ENCODE results near the gene LAMP2. TPM values are rescaled to one million over a fixed set of nuclear protein-coding genes. Genes with fewer than 3 reads are reported as not detected.

Gene LAMP2
- total and polyA plus RNA-seq, 4 donors, result 35.8 to 101 (median 56.3) TPM

DNA sequence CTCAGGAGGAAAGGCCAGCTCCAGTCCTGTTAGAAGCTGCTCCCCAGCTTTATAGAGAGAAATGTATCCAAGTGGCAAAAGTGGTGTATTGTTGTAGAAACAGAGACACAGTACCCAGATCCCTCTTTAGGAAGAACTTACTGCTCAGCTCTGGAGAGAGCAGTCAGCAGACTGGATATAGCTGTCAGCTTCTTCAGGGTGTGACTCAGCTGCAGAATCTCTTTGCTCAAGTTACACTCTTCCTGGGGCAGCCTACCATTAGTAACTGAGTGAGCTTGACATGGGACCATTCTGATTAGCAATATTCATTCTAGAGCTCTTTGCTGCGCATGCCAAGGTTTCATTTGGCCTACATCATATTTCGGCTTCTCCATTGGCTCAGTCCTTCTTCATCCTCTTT is 66.7 kb downstream of the LAMP2 start:
- WGBS, 2 donors, result 90 to 95% methylated on average over 2 of the region's 2 CpGs
- Histone ChIP-seq H3K36me3 (ENCODE audit: control insufficient read depth in 1 of 2, insufficient read depth in 2 of 2, low read length in 1 of 2) (no peaks in the 10 kb centered on the region), H3K9me3 (ENCODE audit: control insufficient read depth, low read length) (peaks cover 1% of the 10 kb centered on the region), H3K27ac (ENCODE audit: low read depth in 1 of 2, low read length in 2 of 2) (no peak overlapping the region), H3K4me1 (ENCODE audit: control insufficient read depth in 1 of 2, insufficient read depth in 2 of 2, low read length in 2 of 2) (no peaks in the 10 kb centered on the region), H3K4me3 (ENCODE audit: low read length in 2 of 2) (no peak overlapping the region), H3K27me3 (ENCODE audit: control insufficient read depth in 1 of 2, insufficient read depth in 2 of 2, low read length in 1 of 2) (no peaks in the 10 kb centered on the region)
- DNase-seq, result no peak
- ATAC-seq (ENCODE audit: low FRiP score), result no peak
- intact Hi-C loops (cut with DNase I), result no loop called here

- Histone ChIP-seq H3K27ac (ENCODE audit: low read depth in 1 of 2, low read length in 2 of 2) (no peak overlapping the region), H3K4me1 (ENCODE audit: control insufficient read depth in 1 of 2, insufficient read depth in 2 of 2, low read length in 2 of 2) (no peaks in the 10 kb centered on the region), H3K27me3 (ENCODE audit: control insufficient read depth in 1 of 2, insufficient read depth in 2 of 2, low read length in 1 of 2) (no peaks in the 10 kb centered on the region), H3K36me3 (ENCODE audit: control insufficient read depth in 1 of 2, insufficient read depth in 2 of 2, low read length in 1 of 2) (no peaks in the 10 kb centered on the region), H3K9me3 (ENCODE audit: control insufficient read depth, low read length) (no peaks in the 10 kb centered on the region), H3K4me3 (ENCODE audit: low read length in 2 of 2) (no peak overlapping the region)
- intact Hi-C loops (cut with DNase I), result no loop called here
- no peak for DNase-seq
- no peak for ATAC-seq (ENCODE audit: low FRiP score)
These were observed 67.8 kb downstream of the LAMP2 start for GRCh38 chrX:120401301-120401700.

DNA sequence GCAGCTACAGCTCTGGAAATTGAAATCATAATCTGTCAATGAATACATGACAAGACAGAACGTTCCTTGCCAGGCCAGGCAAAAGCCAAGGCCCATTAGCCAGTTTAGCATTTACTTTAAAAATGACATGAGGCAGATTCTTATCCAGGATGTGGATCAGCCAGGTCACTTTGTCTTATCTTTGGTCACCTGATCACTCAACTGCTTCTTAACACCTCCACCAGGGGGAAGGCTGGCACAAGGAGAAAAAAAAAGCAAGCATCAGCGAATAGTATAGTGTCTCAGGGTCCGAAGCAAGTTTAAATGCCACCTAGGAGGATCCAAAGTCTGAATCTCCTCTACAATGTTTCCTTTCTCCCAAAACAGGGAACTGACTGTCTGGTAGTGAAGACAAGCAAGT is 88.4 kb downstream of the LAMP2 start:
- intact Hi-C loops (cut with DNase I), result no loop called here
- WGBS, 2 donors, result 38 to 39% methylated on average over 3 of the region's 3 CpGs
- no peak for DNase-seq

DNA sequence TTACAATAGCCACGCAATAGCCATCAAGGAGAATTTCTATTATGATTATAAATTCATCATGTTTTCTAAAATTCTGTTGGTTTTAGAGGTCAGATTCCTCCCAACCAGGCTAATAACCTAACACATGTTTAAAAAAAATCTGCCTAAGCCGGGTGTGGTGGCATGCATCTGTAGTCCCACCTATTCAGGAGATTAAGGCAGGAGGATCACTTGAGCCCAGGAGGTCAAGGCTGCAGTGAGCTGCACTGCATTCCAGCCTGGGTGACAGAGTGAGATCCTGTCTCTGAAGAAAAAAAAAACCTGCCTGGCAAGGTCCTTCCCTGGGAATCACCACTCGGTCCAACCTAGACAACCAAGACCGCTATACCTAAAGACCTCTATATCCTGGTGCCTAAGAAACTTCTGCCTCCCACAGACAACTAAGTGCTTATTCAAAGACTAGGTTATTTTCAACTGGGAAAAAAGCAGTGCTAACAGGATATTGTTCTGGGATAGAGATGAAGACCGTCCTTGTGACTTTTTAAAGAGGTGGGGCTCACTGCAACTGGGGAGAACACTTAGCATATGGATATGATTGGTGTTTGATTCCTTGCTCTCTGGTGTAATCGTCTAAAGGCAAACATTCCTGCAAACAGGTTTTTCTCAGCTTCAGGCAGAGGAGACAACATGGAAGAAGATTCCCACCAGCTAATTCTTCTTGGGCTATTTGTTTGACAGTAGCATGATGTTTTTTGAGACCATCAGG is 89.0 kb downstream of the LAMP2 start:
- H3K9me3 ChIP-seq (ENCODE audit: control insufficient read depth, low read length), result no peaks in the 10 kb centered on the region
- DNase-seq, result no peak
- no peaks in the 10 kb centered on the region for H3K4me1 ChIP-seq (ENCODE audit: control insufficient read depth in 1 of 2, insufficient read depth in 2 of 2, low read length in 2 of 2)
- H3K36me3 ChIP-seq (ENCODE audit: control insufficient read depth in 1 of 2, insufficient read depth in 2 of 2, low read length in 1 of 2), result no peaks in the 10 kb centered on the region
- H3K4me3 ChIP-seq (ENCODE audit: low read length in 2 of 2), result no peak overlapping the region
- intact Hi-C loops (cut with DNase I), result no loop called here
- ATAC-seq (ENCODE audit: low FRiP score), result no peak
- WGBS, 2 donors, result 63 to 81% methylated on average over 6 of the region's 6 CpGs
- H3K27me3 ChIP-seq (ENCODE audit: control insufficient read depth in 1 of 2, insufficient read depth in 2 of 2, low read length in 1 of 2), result no peaks in the 10 kb centered on the region
- H3K27ac ChIP-seq (ENCODE audit: low read depth in 1 of 2, low read length in 2 of 2), result no peak overlapping the region

More for the DNA sequence above, 88.4 kb downstream of the LAMP2 start:
- no peak for ATAC-seq (ENCODE audit: low FRiP score)
- Histone ChIP-seq H3K27me3 (ENCODE audit: control insufficient read depth in 1 of 2, insufficient read depth in 2 of 2, low read length in 1 of 2) (no peaks in the 10 kb centered on the region), H3K27ac (ENCODE audit: low read depth in 1 of 2, low read length in 2 of 2) (no peak overlapping the region), H3K4me1 (ENCODE audit: control insufficient read depth in 1 of 2, insufficient read depth in 2 of 2, low read length in 2 of 2) (no peaks in the 10 kb centered on the region), H3K36me3 (ENCODE audit: control insufficient read depth in 1 of 2, insufficient read depth in 2 of 2, low read length in 1 of 2) (no peaks in the 10 kb centered on the region), H3K9me3 (ENCODE audit: control insufficient read depth, low read length) (no peaks in the 10 kb centered on the region), H3K4me3 (ENCODE audit: low read length in 2 of 2) (no peak overlapping the region)

DNA sequence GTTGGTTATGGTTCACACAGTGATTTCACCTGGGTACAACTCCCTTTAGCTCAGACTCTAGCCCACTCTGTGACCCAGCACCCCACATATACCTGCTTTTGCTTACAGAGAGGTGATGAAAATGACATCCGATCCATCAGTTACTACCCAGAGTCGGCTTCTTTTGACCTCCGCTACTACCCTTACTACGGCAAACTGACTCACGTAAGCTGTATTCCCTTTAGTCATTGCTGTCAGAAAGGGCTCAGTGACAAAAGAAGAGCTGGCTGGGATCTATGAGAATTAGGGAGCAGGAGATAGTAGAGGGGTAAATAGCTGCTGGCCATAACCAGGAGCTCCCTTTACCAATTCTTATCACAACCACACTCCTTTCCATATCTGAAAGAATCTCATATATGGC is 90.5 kb downstream of the LAMP2 start:
- H3K9me3 ChIP-seq (ENCODE audit: control insufficient read depth, low read length), result no peaks in the 10 kb centered on the region
- 92% methylated on average over 5 of the region's 5 CpGs for WGBS, 2 donors

More for the DNA sequence above, 90.5 kb downstream of the LAMP2 start:
- intact Hi-C loops (cut with DNase I), result no loop called here
- Histone ChIP-seq H3K36me3 (ENCODE audit: control insufficient read depth in 1 of 2, insufficient read depth in 2 of 2, low read length in 1 of 2) (no peaks in the 10 kb centered on the region), H3K27ac (ENCODE audit: low read depth in 1 of 2, low read length in 2 of 2) (no peak overlapping the region), H3K4me3 (ENCODE audit: low read length in 2 of 2) (no peak overlapping the region), H3K4me1 (ENCODE audit: control insufficient read depth in 1 of 2, insufficient read depth in 2 of 2, low read length in 2 of 2) (no peaks in the 10 kb centered on the region), H3K27me3 (ENCODE audit: control insufficient read depth in 1 of 2, insufficient read depth in 2 of 2, low read length in 1 of 2) (no peaks in the 10 kb centered on the region)
- DNase-seq (no peak), ATAC-seq (ENCODE audit: low FRiP score) (no peak)

Other genes starting within 250 kb of the LAMP2 start
- 10 to 100 TPM in 1 of 2 donors, 1 to 10 TPM in 1; 7.9 to 12.1 TPM for gene ZBTB33, start 218.5 kb downstream of the LAMP2 start, total RNA-seq
- 1 to 10 TPM; 2.6 to 3.4 TPM for gene ZBTB33, start 218.5 kb downstream of the LAMP2 start, polyA plus RNA-seq
- 1 to 10 TPM; 1.3 to 4.3 TPM for gene TMEM255A, start 157.8 kb downstream of the LAMP2 start, total RNA-seq
- not detected for gene TMEM255A, start 157.8 kb downstream of the LAMP2 start, polyA plus RNA-seq
- not detected for gene ATP1B4, start 107.2 kb downstream of the LAMP2 start, total RNA-seq
- not detected for gene ATP1B4, start 107.2 kb downstream of the LAMP2 start, polyA plus RNA-seq
- 10 to 100 TPM; 47.3 to 48.2 TPM for gene CUL4B, start 91.7 kb upstream of the LAMP2 start, total RNA-seq
- 10 to 100 TPM; 22.4 to 53.5 TPM for gene CUL4B, start 91.7 kb upstream of the LAMP2 start, polyA plus RNA-seq
- gene MCTS1, start 134.8 kb upstream of the LAMP2 start, total RNA-seq, result 10 to 100 TPM; 26.7 to 28.6 TPM
- gene MCTS1, start 134.8 kb upstream of the LAMP2 start, polyA plus RNA-seq, result 10 to 100 TPM; 31.9 to 43.2 TPM
- gene C1GALT1C1, start 160.8 kb upstream of the LAMP2 start, total RNA-seq, result 10 to 100 TPM; 19.0 to 21.6 TPM
- 10 to 100 TPM; 27.3 to 29.5 TPM for gene C1GALT1C1, start 160.8 kb upstream of the LAMP2 start, polyA plus RNA-seq

Data from aorta (tissue), 5 donors.